Measurements from ENCODE around the gene ARPC4.
"Not testable (repeated sequence)": the region's sequence is repeated elsewhere in the genome, so short reads cannot be mapped to it uniquely, and the experiment has no call there.

ARPC4 gene

DNA sequence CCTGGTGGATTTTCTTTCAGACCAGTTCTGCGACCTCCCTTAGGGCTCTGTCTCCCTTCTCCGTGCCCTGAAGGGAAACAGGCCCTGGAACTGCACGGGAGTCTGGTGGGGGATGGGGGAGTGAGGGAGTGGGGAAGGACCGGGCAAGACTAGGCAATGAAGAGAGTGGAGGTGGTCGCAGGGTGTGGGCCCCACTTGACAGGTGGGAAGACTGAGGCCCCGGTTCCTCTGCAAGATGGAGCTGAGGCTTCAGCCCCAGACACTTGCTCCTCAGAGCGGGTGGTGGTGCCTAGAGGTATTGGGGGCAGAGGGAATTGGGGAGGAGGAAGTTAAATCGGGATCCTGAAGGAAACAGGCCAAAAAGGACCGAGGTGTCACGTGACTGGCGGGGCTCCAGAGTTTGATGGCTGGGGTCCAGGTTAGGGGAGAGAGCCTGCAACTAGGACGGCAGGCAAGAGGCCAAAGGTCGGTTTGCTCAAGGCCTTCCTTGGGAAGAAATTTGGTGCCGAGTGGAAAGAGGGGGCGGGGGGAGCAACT is 22.5 kb upstream of the ARPC4 start:
- DNase-seq (ENCODE audit: low spot score), result no peak

DNA sequence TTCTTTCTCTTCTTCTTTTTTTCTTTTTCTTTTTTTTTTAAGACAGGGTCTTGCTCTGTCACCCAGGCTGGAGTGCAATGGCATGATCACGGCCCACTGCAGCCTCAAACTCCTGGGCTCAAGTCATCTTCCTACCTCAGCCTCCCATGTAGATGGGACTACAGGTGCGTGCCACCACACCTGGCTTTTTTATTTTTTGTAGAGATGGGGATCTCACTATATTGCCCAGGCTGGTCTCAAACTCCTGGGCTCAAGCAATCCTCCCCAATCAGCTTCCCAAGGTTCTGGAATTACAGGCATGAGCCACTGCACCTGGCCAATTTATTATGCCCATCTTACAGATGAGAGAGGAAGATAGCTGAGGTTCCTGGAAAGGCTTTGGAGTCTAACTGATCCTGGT is 21.9 kb upstream of the ARPC4 start:
- DNase-seq (ENCODE audit: low spot score), result not testable (repeated sequence)

DNA sequence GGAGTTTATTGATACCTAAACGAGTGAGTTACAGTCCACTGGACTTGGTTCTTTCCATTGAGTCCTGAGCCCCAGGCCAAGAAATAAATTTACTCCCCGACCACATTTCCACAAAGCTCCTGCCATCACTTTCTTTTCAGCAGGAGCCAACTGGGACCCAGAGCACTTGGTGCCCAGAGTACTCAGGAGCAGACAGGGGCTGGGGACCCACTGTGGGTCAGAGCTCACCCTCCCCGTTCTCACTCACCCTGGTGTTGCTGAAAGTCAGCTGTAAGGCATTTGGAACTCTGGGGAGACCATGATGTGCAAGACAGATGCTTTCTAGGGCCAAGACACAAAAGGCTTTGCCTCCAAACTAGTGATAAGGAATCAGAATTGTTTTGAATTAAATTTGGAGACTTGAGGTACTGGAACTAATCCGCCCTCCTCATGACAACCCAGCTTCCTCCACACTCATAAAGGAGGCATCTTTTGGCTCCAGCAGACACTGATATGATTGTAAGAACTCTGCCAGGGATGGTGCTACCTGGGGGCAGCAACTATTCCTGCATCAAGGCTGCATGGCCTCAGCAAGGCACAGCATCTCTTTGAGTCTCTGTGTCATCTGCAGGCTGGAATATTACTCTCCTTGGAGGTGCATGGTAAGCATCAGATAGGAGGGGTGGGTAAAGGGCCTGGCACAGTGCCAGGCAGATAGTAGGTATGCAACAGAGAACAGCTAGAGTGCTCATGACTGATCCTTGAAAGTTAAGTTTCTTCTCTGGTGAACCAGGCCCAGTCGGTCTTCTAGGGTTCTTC is 15.8 kb upstream of the ARPC4 start:
- no peak for DNase-seq (ENCODE audit: low spot score)

DNA sequence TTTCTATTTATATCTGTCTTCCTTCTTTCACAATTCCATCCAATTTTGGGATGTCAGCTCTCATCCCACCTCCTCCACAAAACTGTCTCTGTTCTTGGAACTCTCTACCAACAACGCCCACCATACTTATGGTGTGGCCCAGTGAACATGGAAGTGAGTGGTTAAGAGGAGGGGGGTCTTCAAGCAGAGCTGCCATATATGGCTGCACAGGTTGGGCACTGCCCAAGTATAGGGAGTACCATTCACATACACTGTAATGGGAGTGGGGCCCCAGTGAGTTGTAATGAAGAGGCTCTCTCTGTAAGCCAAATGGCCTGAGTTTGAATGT is 15.2 kb upstream of the ARPC4 start:
- no peak for DNase-seq (ENCODE audit: low spot score)

DNA sequence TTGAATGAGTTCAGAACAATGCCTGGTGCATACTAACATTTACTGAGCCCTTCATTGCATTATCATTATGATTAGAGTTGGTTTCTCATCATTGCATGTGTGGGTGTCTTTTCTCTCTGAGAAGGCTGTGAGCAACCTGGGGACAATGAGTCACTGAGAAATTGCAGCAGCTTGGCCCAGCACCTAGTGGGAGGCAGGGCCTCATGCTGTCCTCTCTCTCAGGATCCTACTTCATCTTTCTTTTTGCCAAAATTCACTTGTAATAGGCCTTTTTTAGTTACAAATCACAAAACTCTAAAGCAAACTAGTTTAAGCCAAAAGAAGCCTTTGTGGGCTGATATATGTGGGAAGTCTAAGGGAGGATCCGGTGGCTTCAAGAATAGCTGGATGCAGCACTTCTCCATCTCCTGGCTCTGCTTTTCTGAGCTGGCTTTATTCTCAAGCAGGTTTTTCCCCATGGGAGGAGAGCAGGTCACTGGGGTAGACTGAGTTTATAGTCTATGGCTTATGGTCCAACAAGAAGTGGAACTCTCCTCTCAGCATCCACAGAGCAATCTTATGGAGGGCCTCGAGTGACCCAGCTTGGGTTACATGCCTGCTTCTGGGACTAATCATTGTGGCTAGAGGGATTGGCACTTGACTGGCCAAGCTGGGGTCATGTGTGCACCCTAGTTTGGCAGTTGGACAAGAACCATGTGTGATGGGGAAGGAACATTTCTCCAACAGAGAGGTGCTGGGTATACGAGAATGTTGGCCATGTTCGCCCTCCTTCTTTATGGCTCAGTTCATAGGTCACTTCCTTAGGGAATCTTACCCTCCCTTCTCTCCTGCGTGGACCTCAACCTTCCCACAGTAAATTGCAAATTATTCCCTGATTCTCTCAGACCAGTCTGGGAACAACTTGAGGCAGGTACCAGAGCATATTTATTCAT is 14.5 kb upstream of the ARPC4 start:
- no peak for DNase-seq (ENCODE audit: low spot score)

DNA sequence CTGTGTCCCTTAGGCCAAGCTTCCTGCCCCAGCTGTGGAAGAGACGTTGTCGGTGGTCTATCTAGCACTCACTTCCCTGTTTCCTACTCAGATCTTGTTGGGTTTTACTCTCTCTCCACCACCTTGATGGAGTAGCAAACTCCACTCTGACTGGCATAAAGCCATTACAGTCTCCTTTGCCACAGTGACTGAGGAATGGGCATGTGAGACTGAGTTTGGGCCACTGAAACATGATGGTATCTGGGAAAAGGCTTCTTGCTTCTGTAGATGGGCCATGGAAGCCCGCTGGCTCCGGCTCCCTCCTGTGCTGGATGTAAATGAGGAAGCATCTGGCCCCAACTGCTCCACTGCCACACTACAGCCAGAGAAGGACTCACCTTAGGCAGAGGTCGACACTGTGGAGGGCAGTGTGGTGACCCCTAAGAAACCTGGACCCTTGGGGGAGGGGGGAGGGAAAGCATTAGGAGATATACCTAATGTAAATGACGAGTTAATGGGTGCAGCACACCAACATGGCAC is 13.7 kb upstream of the ARPC4 start:
- no peak for DNase-seq (ENCODE audit: low spot score)

DNA sequence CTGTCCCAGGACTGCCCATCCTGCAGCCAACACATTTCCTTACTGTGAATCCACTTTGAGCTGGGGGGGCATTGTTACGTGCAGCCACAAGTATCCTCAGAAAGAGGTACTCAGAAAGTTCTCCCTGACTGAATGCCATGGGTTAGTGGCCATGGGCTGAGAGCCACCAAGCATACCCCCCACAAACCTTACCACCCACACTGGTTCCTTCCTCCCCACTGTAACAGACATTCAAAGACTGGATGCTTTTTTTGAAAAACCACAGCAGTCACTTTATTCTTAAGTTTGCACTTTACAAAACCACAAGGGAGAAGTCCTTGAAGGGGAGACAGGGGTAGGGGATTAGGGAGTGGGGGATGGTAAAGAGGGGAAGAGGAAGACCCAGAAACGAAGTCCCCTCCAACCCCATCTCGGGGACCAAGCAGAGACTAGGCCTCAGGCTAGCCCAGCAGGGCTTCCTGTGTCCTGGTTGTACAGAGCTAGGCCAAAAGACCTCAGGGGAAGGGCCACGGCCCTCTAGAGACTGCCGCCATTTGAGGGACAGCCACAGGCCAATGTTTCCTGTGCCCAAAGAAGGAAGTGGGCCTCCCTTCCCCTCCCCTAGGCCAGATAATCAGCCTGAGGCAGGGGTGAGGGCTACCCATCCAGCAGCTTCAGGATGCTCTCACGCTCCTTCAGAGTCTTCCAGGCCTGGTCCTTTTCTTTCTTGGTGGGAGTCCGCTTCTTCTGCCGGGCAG is 13.0 kb upstream of the ARPC4 start:
- DNase-seq (ENCODE audit: low spot score), result peak; percentile 34

DNA sequence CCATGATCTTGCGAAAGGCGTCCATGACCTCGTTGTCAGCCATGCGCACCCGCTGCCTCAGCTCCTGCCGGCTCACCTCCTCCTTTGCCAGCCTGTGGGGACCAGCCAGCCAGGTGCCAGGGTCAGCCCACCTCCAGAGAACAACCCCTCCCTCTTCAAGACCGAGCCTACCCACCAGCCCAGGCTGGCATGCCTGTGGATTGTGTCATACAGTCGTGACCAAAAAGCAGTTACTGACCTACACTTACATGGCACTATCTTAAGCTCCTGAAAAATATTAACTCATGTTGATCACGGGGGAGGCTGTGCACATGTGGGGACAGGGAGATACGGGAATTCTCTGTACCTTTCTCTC is 12.4 kb upstream of the ARPC4 start:
- DNase-seq (ENCODE audit: low spot score), result no peak

DNA sequence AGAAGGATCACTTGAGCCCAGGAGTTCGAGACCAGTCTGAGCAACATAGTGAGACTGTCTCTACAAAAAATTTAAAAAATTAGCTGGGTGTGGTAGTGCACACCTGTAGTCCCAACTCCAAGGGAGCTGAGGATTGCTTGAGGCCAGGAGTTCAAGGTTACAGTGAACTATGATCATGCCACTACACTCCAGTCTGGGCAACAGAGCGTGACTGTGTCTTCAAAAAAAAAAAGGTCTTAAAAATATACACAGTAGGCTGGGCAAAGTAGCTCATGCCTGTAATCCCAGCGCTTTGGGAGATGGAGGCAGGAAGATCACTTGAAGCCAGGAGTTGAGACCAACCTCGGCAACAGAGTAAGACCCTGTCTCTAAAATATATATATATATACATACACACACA is 12.0 kb upstream of the ARPC4 start:
- no peak for DNase-seq (ENCODE audit: low spot score)

DNA sequence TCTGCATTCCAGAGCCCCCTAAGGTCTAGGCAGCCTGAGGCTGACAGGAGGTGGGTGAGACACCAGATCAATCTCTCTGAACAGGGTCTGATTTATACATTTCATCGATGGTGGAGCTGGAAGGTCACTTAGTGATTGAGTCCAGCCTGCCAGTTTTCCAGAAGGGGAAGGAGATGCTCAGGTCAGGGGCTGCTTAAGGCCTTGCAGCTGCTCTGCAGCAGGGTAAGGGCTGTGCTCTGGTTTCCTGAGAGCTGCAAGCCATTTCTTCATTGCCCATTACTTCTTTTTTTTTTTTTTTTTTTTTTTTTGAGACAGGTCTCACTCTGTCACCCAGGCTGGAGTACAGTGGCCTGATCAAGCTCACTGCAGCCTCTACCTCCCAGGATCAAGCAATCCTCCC is 11.3 kb upstream of the ARPC4 start:
- no peak for DNase-seq (ENCODE audit: low spot score)

DNA sequence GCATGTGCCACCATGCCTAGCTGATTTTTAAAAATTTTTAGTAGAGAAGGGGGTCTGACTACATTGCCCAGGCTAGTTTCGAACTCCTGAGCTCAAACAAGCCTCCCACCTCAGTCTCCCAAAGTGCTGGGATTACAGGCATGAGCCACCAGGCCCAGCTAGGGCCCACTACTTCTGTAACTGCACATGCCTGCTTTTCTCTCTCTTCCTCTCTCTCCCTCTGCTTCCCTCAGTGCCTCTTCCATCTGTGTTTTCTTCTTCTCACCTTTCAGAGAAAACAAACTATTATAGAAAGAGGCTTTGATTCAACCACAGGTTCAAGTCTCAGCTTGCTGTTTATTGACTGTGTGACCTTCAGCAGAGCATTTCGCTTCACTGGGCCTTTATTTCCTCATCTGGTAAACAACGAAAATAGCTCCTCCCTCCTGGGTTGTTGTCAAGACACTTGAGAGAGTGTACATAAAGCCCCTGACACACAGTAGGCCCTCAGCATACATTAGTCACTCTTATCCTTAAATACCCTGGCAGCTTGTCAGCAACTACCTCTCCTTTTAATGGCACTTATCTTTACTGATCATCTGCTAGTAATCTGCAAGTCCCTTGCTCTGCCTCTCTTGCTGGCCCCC is 10.8 kb upstream of the ARPC4 start:
- no peak for DNase-seq (ENCODE audit: low spot score)

DNA sequence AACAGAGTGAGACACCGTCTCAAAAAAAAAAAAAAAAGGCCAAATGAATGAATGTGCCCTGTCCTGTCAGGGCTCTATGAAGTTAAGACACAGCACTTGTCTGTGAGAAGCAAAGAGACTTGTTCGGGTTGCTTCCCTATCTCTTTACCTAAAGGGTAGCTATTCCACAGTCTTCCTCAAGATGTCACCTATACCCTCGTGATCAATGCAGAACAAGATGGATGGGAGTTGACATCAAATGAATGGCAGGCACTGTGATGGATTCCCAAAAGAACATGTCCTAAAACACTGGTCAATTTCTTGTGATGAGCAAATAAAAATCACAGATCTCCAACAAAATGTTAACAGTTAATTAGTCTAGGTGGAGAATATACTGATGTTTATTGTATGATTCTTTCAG is 10.1 kb upstream of the ARPC4 start:
- no peak for DNase-seq (ENCODE audit: low spot score)

DNA sequence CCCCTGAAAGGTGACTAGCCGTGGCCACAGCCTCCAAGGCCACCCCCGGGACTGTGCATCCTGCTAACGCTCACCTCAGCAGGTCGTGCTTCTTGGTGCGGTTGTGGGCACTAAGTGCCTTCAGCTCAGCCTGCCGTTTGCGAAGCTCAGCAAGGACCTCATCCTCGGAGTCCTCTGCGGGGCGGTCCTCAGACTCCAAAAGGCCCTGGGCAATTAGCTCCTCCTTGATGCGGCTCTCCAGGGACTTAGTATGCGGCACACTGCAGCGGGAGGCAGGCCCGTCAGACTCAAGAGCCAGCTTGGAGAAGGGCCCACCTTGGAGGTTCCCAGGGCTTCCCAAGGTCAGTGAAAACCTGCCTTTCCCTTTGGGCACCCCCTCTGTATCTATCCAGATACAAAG is 8.9 kb upstream of the ARPC4 start:
- DNase-seq (ENCODE audit: low spot score), result no peak

DNA sequence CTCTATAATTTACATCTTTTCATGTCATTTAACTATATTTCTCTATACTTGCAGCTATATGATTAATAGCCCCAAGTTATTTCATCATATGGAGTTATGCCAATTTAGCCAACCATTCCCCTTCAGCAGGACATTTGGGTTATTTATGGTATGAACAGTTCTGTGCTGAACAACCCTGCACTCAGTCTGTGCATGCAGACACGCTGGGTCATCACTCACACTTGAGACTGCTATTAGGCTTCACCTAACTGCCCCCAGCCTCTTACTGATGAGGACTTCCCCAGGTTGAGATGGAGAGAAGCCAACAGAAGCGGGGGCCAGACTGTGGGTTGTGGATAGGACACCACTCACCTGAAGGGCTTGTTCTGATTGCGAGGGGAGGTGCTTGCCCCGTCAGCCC is 7.9 kb upstream of the ARPC4 start:
- DNase-seq (ENCODE audit: low spot score), result no peak

DNA sequence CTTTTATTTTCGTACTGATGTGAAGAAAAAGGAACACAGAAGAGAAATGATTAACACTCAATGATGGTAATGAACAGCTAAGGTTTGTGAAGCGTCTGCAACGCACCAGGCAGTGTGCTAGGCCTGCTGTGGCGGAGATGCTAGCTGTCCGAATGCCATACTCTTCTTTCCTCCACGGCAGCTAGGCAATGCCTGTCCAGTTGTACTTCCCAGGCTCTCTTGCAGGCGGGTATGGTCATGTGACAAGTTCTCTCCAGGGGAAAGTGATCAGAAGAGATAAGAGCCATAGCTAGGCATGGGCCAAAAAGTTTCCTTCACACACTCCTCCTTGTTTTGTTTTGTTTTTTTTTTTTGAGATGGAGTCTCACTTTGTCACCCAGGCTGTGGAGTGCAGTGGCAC is 7.3 kb upstream of the ARPC4 start:
- no peak for DNase-seq (ENCODE audit: low spot score)

DNA sequence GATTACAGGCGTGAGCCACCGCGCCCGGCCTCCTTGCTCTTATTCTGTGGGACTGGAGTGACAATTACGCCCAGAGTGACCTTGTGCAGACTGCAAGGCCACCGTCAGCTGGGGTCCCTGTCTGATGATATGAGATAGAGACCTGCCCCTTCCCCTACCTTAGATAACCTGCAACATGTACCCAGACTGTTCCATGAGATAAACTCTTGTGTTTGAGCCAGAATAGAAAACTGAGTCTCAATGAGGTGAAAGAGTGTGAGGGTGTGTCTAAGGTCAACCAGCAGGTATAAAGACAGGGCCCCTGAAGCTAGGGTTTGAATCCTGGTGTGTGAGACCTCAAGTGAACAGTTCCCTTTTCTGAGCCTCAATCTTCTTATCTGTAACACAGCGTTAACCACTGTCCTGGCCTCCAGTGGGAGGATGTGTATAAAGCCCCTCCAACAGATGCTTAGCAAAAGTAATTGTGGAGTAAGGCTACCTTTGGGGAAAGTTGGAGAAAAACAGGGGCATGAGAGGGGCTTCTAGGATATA is 6.6 kb upstream of the ARPC4 start:
- DNase-seq (ENCODE audit: low spot score), result no peak

DNA sequence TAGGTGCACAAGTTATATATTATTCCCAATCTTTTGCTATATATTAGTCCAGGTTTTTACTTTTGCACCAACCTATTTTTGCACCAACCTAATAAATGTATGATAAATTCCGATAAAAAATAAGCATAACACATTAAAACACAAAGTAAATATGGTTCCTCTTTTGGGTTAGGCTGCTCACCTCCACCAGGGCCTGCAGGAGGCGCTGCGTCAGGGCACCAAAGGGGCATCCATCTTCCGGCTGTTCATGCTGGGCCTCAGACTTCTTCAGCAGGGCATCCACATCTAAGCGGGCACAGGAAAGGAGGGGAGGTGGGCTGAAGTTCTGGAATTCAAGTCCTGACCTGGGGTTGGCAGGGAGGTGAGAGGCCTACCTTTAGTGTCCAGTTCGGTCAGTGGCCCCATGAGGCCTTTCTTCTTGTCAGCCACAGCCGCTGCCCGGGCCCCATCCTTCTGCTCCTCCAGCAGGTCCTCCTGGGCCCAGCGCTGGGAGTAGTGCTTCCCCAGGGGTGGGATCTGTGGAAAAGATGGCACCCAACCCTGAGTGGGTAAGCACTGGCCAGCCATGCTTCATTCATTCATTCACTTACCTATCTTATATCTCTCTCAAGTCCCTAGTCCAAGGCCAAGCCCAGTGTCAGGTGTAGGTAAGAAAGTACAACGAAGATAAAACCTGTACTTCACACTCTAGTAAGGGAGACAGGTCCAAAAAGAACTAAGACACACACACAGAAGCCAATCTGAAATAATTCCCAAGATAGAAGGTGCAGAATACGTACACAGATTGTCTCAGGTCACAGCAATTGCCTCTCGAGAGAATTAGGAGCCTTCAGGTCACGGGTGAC is 5.8 kb upstream of the ARPC4 start:
- DNase-seq (ENCODE audit: low spot score), result no peak

DNA sequence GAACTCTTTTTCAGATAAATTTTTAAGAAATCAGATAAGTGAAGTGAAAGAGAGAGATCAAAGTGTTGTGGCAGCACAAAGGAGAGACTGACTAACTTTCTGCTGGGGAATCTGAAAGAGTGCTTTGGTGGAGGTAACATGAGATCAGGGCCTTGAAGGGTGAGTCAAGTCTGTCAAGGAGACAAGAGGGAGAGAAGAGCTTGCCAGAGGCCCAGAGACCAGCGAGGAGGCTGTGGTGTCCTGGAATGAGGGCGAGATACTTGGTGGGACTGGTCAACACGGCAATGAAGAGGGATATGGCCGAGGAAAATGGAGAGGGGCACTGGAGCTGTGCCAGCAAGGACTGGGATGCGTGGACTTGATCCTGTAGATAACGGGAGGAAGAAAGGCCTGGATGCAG is 5.2 kb upstream of the ARPC4 start:
- no peak for DNase-seq (ENCODE audit: low spot score)

DNA sequence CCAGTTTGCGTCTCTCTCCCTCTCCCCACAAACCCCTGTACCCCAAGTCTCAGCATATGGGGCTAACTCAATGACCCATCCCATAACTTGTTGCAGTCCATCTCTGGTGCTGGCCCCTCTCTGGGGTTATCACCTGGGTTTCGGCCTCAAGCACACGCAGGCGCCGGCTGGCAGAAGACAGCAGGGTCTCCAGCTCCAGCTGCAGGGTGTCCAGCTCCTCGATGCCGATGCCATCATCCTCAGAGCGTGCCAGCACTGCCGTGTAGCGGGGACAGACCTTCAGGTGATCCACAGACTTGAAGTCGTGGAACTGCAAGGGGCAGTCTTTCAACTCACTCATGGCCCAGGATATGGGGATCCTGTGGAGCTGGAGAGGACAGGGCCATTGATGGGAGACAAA is 1.8 kb upstream of the ARPC4 start:
- DNase-seq (ENCODE audit: low spot score), result no peak

DNA sequence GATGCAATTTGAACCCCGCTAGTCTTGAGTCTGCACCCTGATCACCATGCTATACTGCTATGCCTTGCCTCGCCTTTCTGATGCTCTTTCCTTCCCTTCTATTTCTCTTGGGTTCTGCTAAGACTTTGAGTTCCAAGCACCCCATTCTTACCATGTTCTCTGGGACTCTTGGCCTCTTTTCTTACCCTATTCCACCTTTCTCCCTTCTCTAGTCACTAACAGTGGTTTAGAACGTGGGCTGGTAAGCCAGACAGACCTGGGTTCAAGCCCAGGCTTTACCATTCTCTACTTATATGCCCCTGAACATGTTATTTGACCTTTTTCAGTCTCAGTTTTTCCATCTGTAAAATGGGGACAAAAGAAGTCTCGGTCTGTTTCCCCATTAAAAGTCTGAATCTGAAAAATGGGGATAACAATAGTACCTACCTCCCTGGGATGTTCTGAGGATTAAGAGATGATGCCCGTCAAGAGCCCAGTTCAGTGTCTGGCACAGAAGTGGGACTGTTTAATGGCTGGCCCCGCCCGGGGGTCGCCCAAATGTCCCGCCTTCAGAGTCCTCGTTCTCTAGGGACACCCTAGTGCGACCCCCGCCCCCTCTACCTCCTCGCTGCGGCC is 985 bp upstream of the ARPC4 start:
- DNase-seq (ENCODE audit: low spot score), result no peak

Data from CD4-positive, alpha-beta T cell treated with Interleukin-6 at 100 ng/mL for 8 hours (primary cell).